ENCODE measurements around the gene PPP4R1.

PPP4R1 gene

DNA sequence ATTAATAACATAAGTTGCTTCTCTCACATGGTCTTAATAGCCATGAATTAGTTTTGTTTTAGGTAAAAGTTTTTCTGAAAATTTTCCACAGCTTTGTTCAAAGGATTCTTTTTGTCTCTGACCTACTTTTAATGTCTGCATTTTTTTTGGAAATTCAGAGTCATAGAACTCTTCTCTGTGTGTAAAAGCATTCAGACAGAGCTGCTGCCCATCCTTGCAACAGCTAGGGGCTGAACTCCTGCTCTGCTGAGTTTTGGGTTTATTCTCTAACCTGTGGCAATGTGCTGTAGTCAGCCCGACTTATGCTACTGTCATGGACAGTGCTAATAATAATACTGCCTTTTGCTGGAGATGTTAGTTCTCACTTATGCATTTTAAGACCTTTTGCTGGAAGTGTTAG is 95.0 kb downstream of the PPP4R1 start:
- Histone ChIP-seq H2AFZ (ENCODE audit: low read depth, low read length) (no peak overlapping the region), H2BK12ac (ENCODE audit: low read length in 2 of 2) (no peak overlapping the region), H3K4me2 (ENCODE audit: low read length, poor library complexity, severe bottlenecking) (no peak overlapping the region), H2BK120ac (ENCODE audit: low read depth, low read length) (no peak overlapping the region), H2BK15ac (ENCODE audit: low read depth, poor library complexity, severe bottlenecking) (no peak overlapping the region), H3K9me3 (ENCODE audit: control insufficient read depth, low read length) (no peaks in the 10 kb centered on the region), H4K91ac (ENCODE audit: low read length) (no peak overlapping the region), H3K36me3 (ENCODE audit: control insufficient read depth in 1 of 2, insufficient read depth in 2 of 2, low read depth in 1 of 2, low read length in 2 of 2) (peaks cover 7 to 25% of the 10 kb centered on the region in 2 experiments), H3K23ac (ENCODE audit: low read length in 2 of 2) (no peak overlapping the region), H2AK5ac (ENCODE audit: low read length, severe bottlenecking) (no peak overlapping the region), H3K4me3 (ENCODE audit: insufficient read depth in 1 of 2, low read depth in 1 of 2, low read length in 2 of 2) (no peak overlapping the region), H2BK5ac (ENCODE audit: low read depth, low read length, poor library complexity, severe bottlenecking) (no peak overlapping the region), H3K14ac (ENCODE audit: low read length in 2 of 2) (no peak overlapping the region), H4K8ac (ENCODE audit: low read length) (no peak overlapping the region), H3K27me3 (ENCODE audit: control insufficient read depth in 1 of 2, insufficient read depth in 1 of 2, low read length in 2 of 2) (no peaks in the 10 kb centered on the region), H3K18ac (ENCODE audit: low read depth in 1 of 2, low read length in 2 of 2) (no peak overlapping the region), H3K9ac (ENCODE audit: low read length) (no peak overlapping the region), H3K4ac (ENCODE audit: low read depth in 1 of 2, low read length in 2 of 2) (no peak overlapping the region), H3K27ac (ENCODE audit: low read length, poor library complexity, severe bottlenecking) (no peak overlapping the region), H3K79me1 (replicated peaks; ENCODE audit: low read length, poor library complexity, severe bottlenecking) (peaks cover 33% of the 10 kb centered on the region), H3K4me1 (ENCODE audit: control insufficient read depth, insufficient read depth, low read depth, low read length) (no peaks in the 10 kb centered on the region)
- WGBS: 100% methylated on average over 1 of the region's 1 CpG
- DNase-seq: no peak

GRCh38 chr18:9517869-9518268 is 96.5 kb downstream of the PPP4R1 start:
- H3K36me3 ChIP-seq (ENCODE audit: control insufficient read depth in 1 of 2, insufficient read depth in 2 of 2, low read depth in 1 of 2, low read length in 2 of 2): peaks cover 0 to 18% of the 10 kb centered on the region in 2 experiments
- no peak overlapping the region for H3K18ac ChIP-seq (ENCODE audit: low read depth in 1 of 2, low read length in 2 of 2)
- no peak overlapping the region for H3K4me3 ChIP-seq (ENCODE audit: insufficient read depth in 1 of 2, low read depth in 1 of 2, low read length in 2 of 2)
- no peak overlapping the region for H4K91ac ChIP-seq (ENCODE audit: low read length)
- H2BK5ac ChIP-seq (ENCODE audit: low read depth, low read length, poor library complexity, severe bottlenecking): no peak overlapping the region
- no peak overlapping the region for H3K4me2 ChIP-seq (ENCODE audit: low read length, poor library complexity, severe bottlenecking)
- no peaks in the 10 kb centered on the region for H3K27me3 ChIP-seq (ENCODE audit: control insufficient read depth in 1 of 2, insufficient read depth in 1 of 2, low read length in 2 of 2)
- no peak overlapping the region for H3K23ac ChIP-seq (ENCODE audit: low read length in 2 of 2)
- DNase-seq: no peak
- no peak overlapping the region for H3K14ac ChIP-seq (ENCODE audit: low read length in 2 of 2)
- no peak overlapping the region for H3K4ac ChIP-seq (ENCODE audit: low read depth in 1 of 2, low read length in 2 of 2)
- H2BK120ac ChIP-seq (ENCODE audit: low read depth, low read length): no peak overlapping the region
- H2AK5ac ChIP-seq (ENCODE audit: low read length, severe bottlenecking): no peak overlapping the region
- H3K27ac ChIP-seq (ENCODE audit: low read length, poor library complexity, severe bottlenecking): no peak overlapping the region
- H4K8ac ChIP-seq (ENCODE audit: low read length): no peak overlapping the region
- H2AFZ ChIP-seq (ENCODE audit: low read depth, low read length): no peak overlapping the region
- no peak overlapping the region for H3K9ac ChIP-seq (ENCODE audit: low read length)
- 88% methylated on average over 5 of the region's 6 CpGs for WGBS
- peaks cover 27% of the 10 kb centered on the region for H3K79me1 ChIP-seq (replicated peaks; ENCODE audit: low read length, poor library complexity, severe bottlenecking)
- no peak overlapping the region for H2BK12ac ChIP-seq (ENCODE audit: low read length in 2 of 2)
- no peaks in the 10 kb centered on the region for H3K9me3 ChIP-seq (ENCODE audit: control insufficient read depth, low read length)
- peaks cover 5% of the 10 kb centered on the region for H3K4me1 ChIP-seq (ENCODE audit: control insufficient read depth, insufficient read depth, low read depth, low read length)
- no peak overlapping the region for H2BK15ac ChIP-seq (ENCODE audit: low read depth, poor library complexity, severe bottlenecking)

DNA sequence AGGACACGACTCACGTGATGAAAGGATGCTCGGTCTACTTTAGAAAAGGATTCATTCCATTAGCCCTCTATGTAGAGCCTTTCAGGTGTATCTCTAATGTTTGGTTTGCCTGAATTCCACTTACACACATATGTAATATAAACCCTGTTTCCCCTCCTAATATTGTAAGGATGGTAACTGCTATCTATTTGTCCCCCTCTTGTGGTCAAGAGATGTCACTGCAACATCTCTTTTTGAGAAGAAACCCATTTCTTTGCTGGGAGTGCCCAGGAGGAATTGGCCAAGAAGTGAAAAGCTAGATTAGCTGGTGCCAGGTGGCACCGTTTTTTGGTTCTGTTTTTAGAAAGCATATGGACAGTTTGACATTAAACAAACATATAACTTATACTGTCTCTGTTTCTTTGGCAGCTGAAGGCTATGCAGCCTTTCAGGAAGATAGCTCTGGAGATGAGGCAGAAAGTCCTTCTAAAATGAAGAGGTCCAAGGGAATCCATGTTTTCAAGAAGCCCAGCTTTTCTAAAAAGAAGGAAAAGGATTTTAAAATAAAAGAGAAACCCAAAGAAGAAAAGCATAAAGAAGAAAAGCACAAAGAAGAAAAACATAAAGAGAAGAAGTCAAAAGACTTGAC is 97.8 kb downstream of the PPP4R1 start:
- no peaks in the 10 kb centered on the region for H3K27me3 ChIP-seq (ENCODE audit: control insufficient read depth in 1 of 2, insufficient read depth in 1 of 2, low read length in 2 of 2)
- peaks cover 18% of the 10 kb centered on the region for H3K79me1 ChIP-seq (replicated peaks; ENCODE audit: low read length, poor library complexity, severe bottlenecking)
- no peak overlapping the region for H3K27ac ChIP-seq (ENCODE audit: low read length, poor library complexity, severe bottlenecking)
- H2AFZ ChIP-seq (ENCODE audit: low read depth, low read length): no peak overlapping the region
- no peak overlapping the region for H2BK15ac ChIP-seq (ENCODE audit: low read depth, poor library complexity, severe bottlenecking)
- peaks cover 5% of the 10 kb centered on the region for H3K4me1 ChIP-seq (ENCODE audit: control insufficient read depth, insufficient read depth, low read depth, low read length)
- H4K8ac ChIP-seq (ENCODE audit: low read length): no peak overlapping the region
- H3K4me3 ChIP-seq (ENCODE audit: insufficient read depth in 1 of 2, low read depth in 1 of 2, low read length in 2 of 2): no peak overlapping the region
- no peak overlapping the region for H2BK5ac ChIP-seq (ENCODE audit: low read depth, low read length, poor library complexity, severe bottlenecking)
- H3K36me3 ChIP-seq (ENCODE audit: control insufficient read depth in 1 of 2, insufficient read depth in 2 of 2, low read depth in 1 of 2, low read length in 2 of 2): peaks cover 0 to 11% of the 10 kb centered on the region in 2 experiments
- H3K18ac ChIP-seq (ENCODE audit: low read depth in 1 of 2, low read length in 2 of 2): no peak overlapping the region
- H3K9me3 ChIP-seq (ENCODE audit: control insufficient read depth, low read length): no peaks in the 10 kb centered on the region
- H3K23ac ChIP-seq (ENCODE audit: low read length in 2 of 2): no peak overlapping the region
- WGBS: 88% methylated on average over 3 of the region's 4 CpGs
- no peak overlapping the region for H2BK120ac ChIP-seq (ENCODE audit: low read depth, low read length)
- H3K9ac ChIP-seq (ENCODE audit: low read length): peak overlapping the region; percentile 30
- no peak overlapping the region for H3K14ac ChIP-seq (ENCODE audit: low read length in 2 of 2)
- H3K4ac ChIP-seq (ENCODE audit: low read depth in 1 of 2, low read length in 2 of 2): no peak overlapping the region
- no peak overlapping the region for H2AK5ac ChIP-seq (ENCODE audit: low read length, severe bottlenecking)
- no peak overlapping the region for H4K91ac ChIP-seq (ENCODE audit: low read length)
- H3K4me2 ChIP-seq (ENCODE audit: low read length, poor library complexity, severe bottlenecking): no peak overlapping the region
- peak; percentile 60 for DNase-seq
- no peak overlapping the region for H2BK12ac ChIP-seq (ENCODE audit: low read length in 2 of 2)

- peak overlapping the region; percentile 1 for H3K4me2 ChIP-seq (ENCODE audit: low read length, poor library complexity, severe bottlenecking)
These were observed 100.3 kb downstream of the PPP4R1 start for GRCh38 chr18:9513971-9514512.

More at GRCh38 chr18:9513971-9514512, 100.3 kb downstream of the PPP4R1 start:
- Histone ChIP-seq H3K14ac (ENCODE audit: low read length in 2 of 2) (no peak overlapping the region), H3K9me3 (ENCODE audit: control insufficient read depth, low read length) (no peaks in the 10 kb centered on the region), H3K18ac (ENCODE audit: low read depth in 1 of 2, low read length in 2 of 2) (peak overlapping the region in 1 of 2 experiments; percentile 34), H3K27ac (ENCODE audit: low read length, poor library complexity, severe bottlenecking) (peak overlapping the region; percentile 59), H2BK5ac (ENCODE audit: low read depth, low read length, poor library complexity, severe bottlenecking) (no peak overlapping the region), H3K23ac (ENCODE audit: low read length in 2 of 2) (no peak overlapping the region), H4K8ac (ENCODE audit: low read length) (no peak overlapping the region), H3K4ac (ENCODE audit: low read depth in 1 of 2, low read length in 2 of 2) (no peak overlapping the region), H2BK15ac (ENCODE audit: low read depth, poor library complexity, severe bottlenecking) (no peak overlapping the region), H2AFZ (ENCODE audit: low read depth, low read length) (no peak overlapping the region), H3K9ac (ENCODE audit: low read length) (peak overlapping the region; percentile 16), H3K4me1 (ENCODE audit: control insufficient read depth, insufficient read depth, low read depth, low read length) (peaks cover 5% of the 10 kb centered on the region), H2BK120ac (ENCODE audit: low read depth, low read length) (no peak overlapping the region), H3K79me1 (replicated peaks; ENCODE audit: low read length, poor library complexity, severe bottlenecking) (peaks cover 18% of the 10 kb centered on the region), H2AK5ac (ENCODE audit: low read length, severe bottlenecking) (no peak overlapping the region), H4K91ac (ENCODE audit: low read length) (no peak overlapping the region), H3K4me3 (ENCODE audit: insufficient read depth in 1 of 2, low read depth in 1 of 2, low read length in 2 of 2) (no peak overlapping the region), H3K27me3 (ENCODE audit: control insufficient read depth in 1 of 2, insufficient read depth in 1 of 2, low read length in 2 of 2) (no peaks in the 10 kb centered on the region), H3K36me3 (ENCODE audit: control insufficient read depth in 1 of 2, insufficient read depth in 2 of 2, low read depth in 1 of 2, low read length in 2 of 2) (peaks cover 0 to 11% of the 10 kb centered on the region in 2 experiments), H2BK12ac (ENCODE audit: low read length in 2 of 2) (no peak overlapping the region)
- 54% methylated on average over 1 of the region's 6 CpGs for WGBS
- peak; percentile 66 for DNase-seq
